Left hindlimb (tissue), 1 donor: ENCODE measurements around the gene SNX11.
A peak's percentile ranks its signal among the peaks of the same experiment; 100 is the strongest.

ENCODE experiments used
- DNase-seq: peaks from one replicate; pipeline ENCODE4 v3.0.0-alpha.2; 2018

SNX11 gene

GRCh38 chr17:48100591-48101011 lies 7.0 kb upstream of the SNX11 start:
- peak; percentile 83 for DNase-seq

- peak; percentile 97 for DNase-seq
These were observed 6.4 kb upstream of the SNX11 start, which contains the start of gene CBX1 for GRCh38 chr17:48101012-48101720. TSS of gene CBX1 (minus strand) at chr17:48101478. CDS start at chr17:48077004, 24,474 bp downstream.

GRCh38 chr17:48102043-48102750 lies 5.4 kb upstream of the SNX11 start:
- no peak for DNase-seq

- no peak for DNase-seq
These were observed 4.5 kb upstream of the SNX11 start for GRCh38 chr17:48102798-48103715.

GRCh38 chr17:48104440-48104839 lies 3.1 kb upstream of the SNX11 start:
- no peak for DNase-seq

GRCh38 chr17:48106802-48107136 lies 797 bp upstream of the SNX11 start:
- no peak for DNase-seq

- DNase-seq = no peak
These were observed 3.2 kb downstream of the SNX11 start for GRCh38 chr17:48110761-48111160.

- no peak for DNase-seq
These were observed 4.3 kb downstream of the SNX11 start for GRCh38 chr17:48111937-48112241.

- DNase-seq = no peak
These were observed 5.7 kb downstream of the SNX11 start for GRCh38 chr17:48113201-48113676.

- no peak for DNase-seq
These were observed 14.5 kb downstream of the SNX11 start for GRCh38 chr17:48121923-48122664.

- no peak for DNase-seq
These were observed 15.1 kb downstream of the SNX11 start for GRCh38 chr17:48122665-48123045.

- DNase-seq = no peak
These were observed 15.5 kb downstream of the SNX11 start for GRCh38 chr17:48123111-48123510.

GRCh38 chr17:48123776-48124388 lies 16.3 kb downstream of the SNX11 start:
- no peak for DNase-seq

- DNase-seq = no peak
These were observed 18.4 kb downstream of the SNX11 start for GRCh38 chr17:48125829-48126531.

- no peak for DNase-seq
These were observed 18.9 kb downstream of the SNX11 start for GRCh38 chr17:48126532-48126850.

GRCh38 chr17:48127371-48128051 lies 19.9 kb downstream of the SNX11 start:
- DNase-seq = no peak

- DNase-seq = no peak
These were observed 20.8 kb downstream of the SNX11 start for GRCh38 chr17:48128400-48128799.

- no peak for DNase-seq
These were observed 22.4 kb downstream of the SNX11 start for GRCh38 chr17:48129981-48130380.

GRCh38 chr17:48131216-48131824 lies 23.8 kb downstream of the SNX11 start:
- peak; percentile 64 for DNase-seq

GRCh38 chr17:48132385-48132784 lies 24.8 kb downstream of the SNX11 start:
- no peak for DNase-seq
